Stimulated activated CD8-positive, alpha-beta memory T cell treated with anti-CD3 and anti-CD28 coated beads, Interleukin-15, amount 100 ng/mL, for 4 hours (primary cell): Measurements from ENCODE around the gene TRIM44.
"Not testable (repeated sequence)": the region's sequence is repeated elsewhere in the genome, so short reads cannot be mapped to it uniquely, and the experiment has no call there.

ENCODE experiments used
- DNase-seq, 2 donors: peaks; one replicate each; pipeline ENCODE4 v3.0.0-alpha.2; 2020; ENCODE audit warnings: low read depth in 2 of 2

The TRIM44 gene

GRCh38 chr11:35632301-35632700, 30.3 kb upstream of the TRIM44 start:
- DNase-seq, result no peak

GRCh38 chr11:35633827-35634423, 28.6 kb upstream of the TRIM44 start:
- DNase-seq, result no peak

GRCh38 chr11:35635933-35636332, 26.6 kb upstream of the TRIM44 start:
- no peak for DNase-seq

GRCh38 chr11:35639591-35640179, 22.9 kb upstream of the TRIM44 start:
- no peak for DNase-seq

- DNase-seq, result no peak
Observed at GRCh38 chr11:35641171-35641897, 21.2 kb upstream of the TRIM44 start.

GRCh38 chr11:35641964-35642363, 20.6 kb upstream of the TRIM44 start:
- no peak for DNase-seq

GRCh38 chr11:35647421-35648093, 15.0 kb upstream of the TRIM44 start:
- no peak for DNase-seq

- DNase-seq, result no peak
Observed at GRCh38 chr11:35650006-35650405, 12.6 kb upstream of the TRIM44 start.

GRCh38 chr11:35650467-35650866, 12.1 kb upstream of the TRIM44 start:
- no peak for DNase-seq

GRCh38 chr11:35651263-35651662, 11.3 kb upstream of the TRIM44 start:
- no peak for DNase-seq

- not testable (repeated sequence) for DNase-seq
Observed at GRCh38 chr11:35652786-35653185, 9.8 kb upstream of the TRIM44 start.

GRCh38 chr11:35654711-35655110, 7.9 kb upstream of the TRIM44 start:
- DNase-seq, result no peak

- DNase-seq, result no peak
Observed at GRCh38 chr11:35655254-35655653, 7.3 kb upstream of the TRIM44 start.

- DNase-seq, result no peak
Observed at GRCh38 chr11:35655856-35656255, 6.7 kb upstream of the TRIM44 start.

GRCh38 chr11:35658020-35658948, 4.3 kb upstream of the TRIM44 start:
- no peak for DNase-seq

GRCh38 chr11:35661534-35661933, 1.0 kb upstream of the TRIM44 start:
- no peak for DNase-seq

GRCh38 chr11:35662061-35662648, 420 bp upstream of the TRIM44 start:
- no peak for DNase-seq

- DNase-seq, result no peak
Observed at GRCh38 chr11:35663408-35663702, 780 bp downstream of the TRIM44 start.

GRCh38 chr11:35664977-35665441, 2.4 kb downstream of the TRIM44 start:
- no peak for DNase-seq

- no peak for DNase-seq
Observed at GRCh38 chr11:35667257-35667656, 4.7 kb downstream of the TRIM44 start.

- DNase-seq, result not testable (repeated sequence)
Observed at GRCh38 chr11:35668350-35668749, 5.8 kb downstream of the TRIM44 start.
